Uterus (tissue), 2 donors: ENCODE measurements around the gene ANXA10.
"Not testable (repeated sequence)": the region's sequence is repeated elsewhere in the genome, so short reads cannot be mapped to it uniquely, and the experiment has no call there.

Experiments
- POLR2A ChIP-seq, 2 donors: fragments of 450-650 bp; IDR thresholded peaks; one replicate each; pipeline ENCODE4 v1.6.1; 2016; ENCODE audit warnings: antibody characterized with exemption in 2 of 2, mild to moderate bottlenecking in 1 of 2, moderate library complexity in 1 of 2
- TF ChIP-seq, protein P1 (sequence below), 4 experiments: fragments of 200-600 bp in 2 of 4; fragments of 450-650 bp in 2 of 4; sonication (generic) in 2 of 4; IDR thresholded peaks; one replicate each; pipeline ENCODE4 v1.5.1; 2016 to 2019; ENCODE audit warnings: antibody characterized with exemption in 4 of 4, mild to moderate bottlenecking in 2 of 4, moderate library complexity in 1 of 4

DNA sequence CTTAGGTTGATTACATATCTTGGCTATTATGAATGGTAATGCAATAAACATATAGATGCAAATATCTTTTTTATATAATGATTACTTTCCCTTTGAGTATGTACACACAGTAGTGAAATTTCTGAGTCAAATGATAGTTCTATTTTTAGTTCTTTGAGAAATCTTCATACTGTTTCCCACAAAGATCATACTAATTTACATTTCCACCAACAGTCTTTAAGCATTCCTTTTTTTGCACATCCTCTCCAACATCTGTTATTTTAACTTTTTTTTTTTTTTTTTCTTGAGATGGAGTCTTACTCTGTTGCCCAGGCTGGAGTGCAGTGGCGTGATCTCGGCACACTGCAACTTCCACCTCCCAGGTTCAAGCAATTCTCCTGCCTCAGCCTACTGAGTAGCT is 45.4 kb downstream of the ANXA10 start:
- TF ChIP-seq, protein P1, sequence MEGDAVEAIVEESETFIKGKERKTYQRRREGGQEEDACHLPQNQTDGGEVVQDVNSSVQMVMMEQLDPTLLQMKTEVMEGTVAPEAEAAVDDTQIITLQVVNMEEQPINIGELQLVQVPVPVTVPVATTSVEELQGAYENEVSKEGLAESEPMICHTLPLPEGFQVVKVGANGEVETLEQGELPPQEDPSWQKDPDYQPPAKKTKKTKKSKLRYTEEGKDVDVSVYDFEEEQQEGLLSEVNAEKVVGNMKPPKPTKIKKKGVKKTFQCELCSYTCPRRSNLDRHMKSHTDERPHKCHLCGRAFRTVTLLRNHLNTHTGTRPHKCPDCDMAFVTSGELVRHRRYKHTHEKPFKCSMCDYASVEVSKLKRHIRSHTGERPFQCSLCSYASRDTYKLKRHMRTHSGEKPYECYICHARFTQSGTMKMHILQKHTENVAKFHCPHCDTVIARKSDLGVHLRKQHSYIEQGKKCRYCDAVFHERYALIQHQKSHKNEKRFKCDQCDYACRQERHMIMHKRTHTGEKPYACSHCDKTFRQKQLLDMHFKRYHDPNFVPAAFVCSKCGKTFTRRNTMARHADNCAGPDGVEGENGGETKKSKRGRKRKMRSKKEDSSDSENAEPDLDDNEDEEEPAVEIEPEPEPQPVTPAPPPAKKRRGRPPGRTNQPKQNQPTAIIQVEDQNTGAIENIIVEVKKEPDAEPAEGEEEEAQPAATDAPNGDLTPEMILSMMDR (IDR thresholded peaks at IDR 0.05): not testable (repeated sequence)
- not testable (repeated sequence) for TF ChIP-seq POLR2A (IDR thresholded peaks at IDR 0.05)
